GM23248 (cell line): Measurements from ENCODE around the gene MYO1E. TPM values are rescaled to one million over a fixed set of nuclear protein-coding genes. Genes with fewer than 3 reads are reported as not detected.

ENCODE experiments used
- DNase-seq: peaks from one replicate; pipeline ENCODE4 v3.0.0-alpha.2; 2015
- H2AFZ ChIP-seq: fragments of 200-600 bp; sonication (generic); 2 replicates; pipeline ENCODE4 v1.6.1; 2016; ENCODE audit warnings: antibody characterized with exemption
- H3F3A ChIP-seq: fragments of 200-600 bp; sonication (generic); 2 replicates; pipeline ENCODE4 v1.6.1; 2016; ENCODE audit warnings: mild to moderate bottlenecking, antibody characterized with exemption, mixed run types; ENCODE audit not compliant: insufficient read depth
- H3K27ac ChIP-seq: fragments of 200-600 bp; sonication (generic); 2 replicates; pipeline ENCODE4 v1.5.1; 2016; ENCODE audit warnings: mild to moderate bottlenecking
- H3K27me3 ChIP-seq: fragments of 200-600 bp; sonication (generic); replicated peaks from 2 replicates; pipeline ENCODE4 v1.6.1; 2016; ENCODE audit warnings: mild to moderate bottlenecking; ENCODE audit not compliant: insufficient read depth
- H3K36me3 ChIP-seq: fragments of 200-600 bp; sonication (generic); 2 replicates; pipeline ENCODE4 v1.6.1; 2016; ENCODE audit warnings: low read depth, mild to moderate bottlenecking
- H3K4me1 ChIP-seq: fragments of 200-600 bp; sonication (generic); 2 replicates; pipeline ENCODE4 v1.6.1; 2016; ENCODE audit warnings: mild to moderate bottlenecking; ENCODE audit not compliant: insufficient read depth
- H3K4me2 ChIP-seq: fragments of 200-600 bp; sonication (generic); one replicate; pipeline ENCODE4 v1.6.1; 2016; ENCODE audit warnings: mild to moderate bottlenecking; ENCODE audit not compliant: unreplicated experiment
- H3K4me3 ChIP-seq: fragments of 200-600 bp; sonication (generic); 2 replicates; pipeline ENCODE4 v1.5.1; 2016; ENCODE audit warnings: mild to moderate bottlenecking
- H3K79me2 ChIP-seq: fragments of 200-600 bp; sonication (generic); 2 replicates; pipeline ENCODE4 v1.6.1; 2016; ENCODE audit warnings: mild to moderate bottlenecking; ENCODE audit not compliant: insufficient read depth
- H3K9ac ChIP-seq: fragments of 200-600 bp; sonication (generic); 2 replicates; pipeline ENCODE4 v1.6.1; 2016; ENCODE audit warnings: mild to moderate bottlenecking
- H3K9me2 ChIP-seq: fragments of 200-600 bp; sonication (generic); 2 replicates; pipeline ENCODE4 v1.6.1; 2016; ENCODE audit warnings: mixed run types, mild to moderate bottlenecking, moderate library complexity; ENCODE audit not compliant: insufficient read depth
- H3K9me3 ChIP-seq: fragments of 200-600 bp; sonication (generic); one replicate; pipeline ENCODE4 v1.6.1; 2017; ENCODE audit warnings: low read depth
- H4K20me1 ChIP-seq: fragments of 200-600 bp; sonication (generic); 2 replicates; pipeline ENCODE4 v1.6.0; 2016; ENCODE audit not compliant: insufficient read depth
- EZH2 ChIP-seq: fragments of 200-600 bp; sonication (generic); IDR thresholded peaks from 2 replicates; pipeline ENCODE4 v1.6.1; 2018; ENCODE audit warnings: antibody characterized with exemption, mild to moderate bottlenecking; ENCODE audit not compliant: insufficient read depth, poor library complexity, severe bottlenecking
- EZH2phosphoT487 ChIP-seq: fragments of 200-600 bp; sonication (generic); IDR thresholded peaks from 2 replicates; pipeline ENCODE4 v1.6.1; 2018; ENCODE audit warnings: antibody characterized with exemption, moderate library complexity, mild to moderate bottlenecking, low read depth; ENCODE audit not compliant: insufficient read depth
- WGBS, 2 experiments: methylation state at CpG; one replicate each; pipeline ENCODE4 v1.1.6; 2015 to 2017; ENCODE audit warnings: low lambda C conversion rate in 2 of 2, low coverage in 1 of 2; ENCODE audit errors: missing lambda C conversion rate in 2 of 2; 5-methylcytosine and 5-hydroxymethylcytosine counted together
- in situ Hi-C: fragments of 300-500 bp; cut with MboI; formaldehyde crosslinking; loops from 2 replicates; pipeline ENCODE4 v1.15.0; 2020
- polyA plus RNA-seq: library from polyadenylated mRNA; unstranded; fragments of >200 nt; fragmentation: Nextera tagmentation; extraction: Ambion mirVana; gene quantifications from 2 replicates; pipeline ENCODE4 v1.2.1, GENCODE V29; 2016
- total RNA-seq: library from RNA; depleted of rRNA; stranded (reverse); fragments of >200 nt; shearing (Covaris generic); gene quantifications from 2 replicates; pipeline ENCODE4 v1.2.3, GENCODE V29; 2014

MYO1E gene
- total and polyA plus RNA-seq, 2 experiments from 2014 or later = 155 to 190 TPM

- WGBS, 2 experiments = 94 to 98% methylated on average over 3 of the region's 3 CpGs
- DNase-seq = no peak
- no peaks in the 10 kb centered on the region for H3K27me3 ChIP-seq
- no peaks in the 10 kb centered on the region for H3K9me2 ChIP-seq
- peaks cover 56% of the 10 kb centered on the region for H3K36me3 ChIP-seq
- 0 out of 2 replicates have a peak, but pooled peaks cover 6% of the 10 kb centered on the region for H3K79me2 ChIP-seq
- no peak overlapping the region for H3K4me2 ChIP-seq
- H3K4me1 ChIP-seq = peaks cover 12% of the 10 kb centered on the region
- peaks cover 17% of the 10 kb centered on the region for H3F3A ChIP-seq
- H3K9ac ChIP-seq = no peak overlapping the region
- TF ChIP-seq EZH2phosphoT487 (no peak), EZH2 (no peak)
- no peak overlapping the region for H3K4me3 ChIP-seq
- H3K27ac ChIP-seq = no peak overlapping the region
- H2AFZ ChIP-seq = no peak overlapping the region
- no peaks in the 10 kb centered on the region for H3K9me3 ChIP-seq
- no peaks in the 10 kb centered on the region for H4K20me1 ChIP-seq
- in situ Hi-C loops = no loop called here
Measured at GRCh38 chr15:59229453-59229852, 143.2 kb downstream of the MYO1E start.

GRCh38 chr15:59229015-59229414 lies 143.7 kb downstream of the MYO1E start:
- Histone ChIP-seq H2AFZ (no peak overlapping the region), H3K79me2 (0 out of 2 replicates have a peak, but pooled peaks cover 6% of the 10 kb centered on the region), H3K4me1 (peaks cover 12% of the 10 kb centered on the region), H3K27ac (no peak overlapping the region), H3F3A (peaks cover 21% of the 10 kb centered on the region), H3K9me3 (no peaks in the 10 kb centered on the region), H4K20me1 (no peaks in the 10 kb centered on the region), H3K4me3 (no peak overlapping the region), H3K9ac (no peak overlapping the region), H3K4me2 (no peak overlapping the region), H3K36me3 (peaks cover 61% of the 10 kb centered on the region), H3K27me3 (no peaks in the 10 kb centered on the region), H3K9me2 (no peaks in the 10 kb centered on the region)
- 96 to 98% methylated on average over 4 of the region's 4 CpGs for WGBS, 2 experiments
- TF ChIP-seq EZH2 (no peak), EZH2phosphoT487 (no peak)
- DNase-seq = no peak
- in situ Hi-C loops = no loop called here

DNA sequence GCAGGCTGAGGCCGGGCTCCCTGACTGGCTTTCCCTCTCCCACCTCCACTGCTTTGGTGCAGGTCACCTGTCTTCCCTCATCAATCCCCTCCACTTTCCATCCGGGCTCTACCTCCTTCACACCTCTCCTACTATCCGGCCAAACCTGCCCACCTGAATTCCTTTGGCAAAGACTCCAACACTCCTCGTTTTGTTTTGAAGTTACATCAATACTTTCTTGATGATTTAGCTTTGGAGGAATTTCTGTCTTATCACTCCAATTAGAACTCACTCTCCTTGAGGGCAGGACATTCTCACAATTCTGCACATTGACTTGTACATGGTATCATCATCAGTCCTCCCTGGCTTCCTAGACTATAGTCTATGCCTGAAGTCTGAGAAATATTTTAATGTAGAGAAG lies 145.7 kb downstream of the MYO1E start:
- Histone ChIP-seq H3K9ac (no peak overlapping the region), H3K27me3 (no peaks in the 10 kb centered on the region), H3F3A (peaks cover 27% of the 10 kb centered on the region), H3K4me3 (no peak overlapping the region), H3K79me2 (0 out of 2 replicates have a peak, but pooled peaks cover 6% of the 10 kb centered on the region), H3K9me3 (no peaks in the 10 kb centered on the region), H3K27ac (no peak overlapping the region), H3K9me2 (no peaks in the 10 kb centered on the region), H4K20me1 (no peaks in the 10 kb centered on the region), H2AFZ (no peak overlapping the region), H3K36me3 (peaks cover 76% of the 10 kb centered on the region), H3K4me2 (no peak overlapping the region), H3K4me1 (peaks cover 9% of the 10 kb centered on the region)
- TF ChIP-seq EZH2phosphoT487 (no peak), EZH2 (no peak)
- WGBS, 2 experiments = 84 to 89% methylated on average over 4 of the region's 4 CpGs
- DNase-seq = no peak
- in situ Hi-C loops = no loop called here

GRCh38 chr15:59224474-59224873 lies 148.2 kb downstream of the MYO1E start:
- no peak for DNase-seq
- no peaks in the 10 kb centered on the region for H4K20me1 ChIP-seq
- H3K79me2 ChIP-seq = no peaks in the 10 kb centered on the region
- H3K27me3 ChIP-seq = no peaks in the 10 kb centered on the region
- in situ Hi-C loops = no loop called here
- H3K9me3 ChIP-seq = no peaks in the 10 kb centered on the region
- H3K4me1 ChIP-seq = peaks cover 16% of the 10 kb centered on the region
- H3K9me2 ChIP-seq = no peaks in the 10 kb centered on the region
- H3K4me2 ChIP-seq = no peak overlapping the region
- no peak overlapping the region for H3K4me3 ChIP-seq
- H3K36me3 ChIP-seq = peaks cover 66% of the 10 kb centered on the region
- H3K9ac ChIP-seq = no peak overlapping the region
- H3F3A ChIP-seq = peaks cover 32% of the 10 kb centered on the region
- WGBS, 2 experiments = 88 to 89% methylated on average over 7 of the region's 7 CpGs
- H3K27ac ChIP-seq = no peak overlapping the region
- TF ChIP-seq EZH2phosphoT487 (no peak), EZH2 (no peak)
- H2AFZ ChIP-seq = no peak overlapping the region

DNA sequence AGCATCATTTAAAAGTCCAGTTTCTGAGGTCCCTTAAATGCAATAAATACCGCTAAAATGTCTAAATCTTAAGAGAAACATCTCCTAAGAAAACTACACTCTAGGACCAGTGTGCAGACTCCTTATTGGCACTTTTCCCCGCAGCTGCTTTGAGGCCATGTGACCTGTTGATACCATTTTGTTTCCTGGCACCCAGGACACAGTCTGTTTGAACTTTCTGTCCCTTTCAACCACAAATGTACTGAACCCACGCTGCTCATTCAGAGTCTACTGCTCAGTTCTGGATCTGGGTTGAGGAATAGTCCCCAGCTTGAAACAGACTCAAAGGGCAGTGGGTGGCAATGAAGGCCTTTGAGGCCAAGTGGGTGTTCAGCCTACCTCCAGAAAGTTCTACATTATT lies 148.9 kb downstream of the MYO1E start:
- H3F3A ChIP-seq = peaks cover 32% of the 10 kb centered on the region
- DNase-seq = no peak
- no peaks in the 10 kb centered on the region for H4K20me1 ChIP-seq
- H3K9ac ChIP-seq = no peak overlapping the region
- H3K36me3 ChIP-seq = peaks cover 71% of the 10 kb centered on the region
- H3K9me2 ChIP-seq = no peaks in the 10 kb centered on the region
- no peak overlapping the region for H3K4me3 ChIP-seq
- 97 to 100% methylated on average over 3 of the region's 3 CpGs for WGBS, 2 experiments
- no peak overlapping the region for H3K27ac ChIP-seq
- peaks cover 16% of the 10 kb centered on the region for H3K4me1 ChIP-seq
- H3K79me2 ChIP-seq = no peaks in the 10 kb centered on the region
- in situ Hi-C loops = no loop called here
- no peak for TF ChIP-seq EZH2
- no peak for TF ChIP-seq EZH2phosphoT487
- no peaks in the 10 kb centered on the region for H3K27me3 ChIP-seq
- no peaks in the 10 kb centered on the region for H3K9me3 ChIP-seq
- H2AFZ ChIP-seq = no peak overlapping the region
- no peak overlapping the region for H3K4me2 ChIP-seq
